Umbilical cord (tissue), 1 donor: ENCODE measurements around the gene SDR42E2. TPM values are rescaled to one million over a fixed set of nuclear protein-coding genes. Genes with fewer than 3 reads are reported as not detected.

Source experiments
- total RNA-seq: library from RNA; depleted of rRNA; stranded (reverse); fragments of >200 nt; gene quantifications from one replicate; pipeline ENCODE4 v1.2.3, GENCODE V29; 2014; ENCODE audit warnings: low replicate concordance; ENCODE audit not compliant: insufficient read depth

Gene SDR42E2
- total RNA-seq, 1 donor from 2014 or later: not detected

Other genes starting within 250 kb of the SDR42E2 start
- 228 TPM for gene UQCRC2, start 209.1 kb upstream of the SDR42E2 start, total RNA-seq
- gene PDZD9, start 161.4 kb upstream of the SDR42E2 start, total RNA-seq: 14.4 TPM
- 25.8 TPM for gene MOSMO, start 154.4 kb upstream of the SDR42E2 start, total RNA-seq
- 0.72 TPM for gene VWA3A, start 70.0 kb upstream of the SDR42E2 start, total RNA-seq
- 20.5 TPM for gene EEF2K, start 43.8 kb downstream of the SDR42E2 start, total RNA-seq
- 58.3 TPM for gene POLR3E, start 134.9 kb downstream of the SDR42E2 start, total RNA-seq
- gene CDR2, start 212.1 kb downstream of the SDR42E2 start, total RNA-seq: 32.7 TPM